SK-N-SH (cell line): ENCODE results near the gene ZNF473.

ENCODE experiments used
- EZH2phosphoT487 ChIP-seq: fragments of 200-600 bp; sonication (generic); IDR thresholded peaks from 2 replicates; pipeline ENCODE4 v1.6.1; 2017; ENCODE audit warnings: low read depth, mixed run types, mild to moderate bottlenecking, antibody characterized with exemption, moderate library complexity, borderline replicate concordance
- GABPA ChIP-seq: IDR thresholded peaks from 2 replicates; pipeline ENCODE4 v1.4.0; 2012; ENCODE audit warnings: low read depth, mild to moderate bottlenecking
- NRF1 ChIP-seq: IDR thresholded peaks from 2 replicates; pipeline ENCODE4 v1.6.1; 2012; ENCODE audit warnings: low read depth, mild to moderate bottlenecking, low read length
- POLR2AphosphoS5 ChIP-seq: IDR thresholded peaks from 2 replicates; pipeline ENCODE4 v1.6.1; 2012; ENCODE audit warnings: low read depth, low read length
- RAD21 ChIP-seq: IDR thresholded peaks from 2 replicates; pipeline ENCODE4 v1.6.1; 2012; ENCODE audit warnings: mild to moderate bottlenecking, low read length
- RFX5 ChIP-seq: IDR thresholded peaks from 2 replicates; pipeline ENCODE4 v1.6.1; 2012; ENCODE audit warnings: mild to moderate bottlenecking, improper control_type of control experiment, low read length
- SIN3A ChIP-seq: IDR thresholded peaks from 2 replicates; pipeline ENCODE4 v1.6.1; 2012; ENCODE audit warnings: low read depth, mild to moderate bottlenecking, low read length, moderate library complexity, borderline replicate concordance
- SMC3 ChIP-seq: IDR thresholded peaks from 2 replicates; pipeline ENCODE4 v1.6.1; 2012; ENCODE audit warnings: low read depth, low read length, improper control_type of control experiment
- TCF12 ChIP-seq: IDR thresholded peaks from 2 replicates; pipeline ENCODE4 v1.4.0; 2012
- YY1 ChIP-seq: IDR thresholded peaks from 2 replicates; pipeline ENCODE4 v1.4.0; 2012; ENCODE audit warnings: low read depth, mild to moderate bottlenecking
- TF ChIP-seq, protein P1 (sequence below): fragments of 200-600 bp; sonication (generic); IDR thresholded peaks from 2 replicates; pipeline ENCODE4 v1.6.1; 2017; ENCODE audit warnings: antibody characterized with exemption, mild to moderate bottlenecking, moderate library complexity
- TF ChIP-seq, protein P2 (sequence below): fragments of 150-350 bp; IDR thresholded peaks from 2 replicates; pipeline ENCODE4 v1.6.1; 2016; ENCODE audit warnings: mild to moderate bottlenecking, low read depth, low read length

DNA sequence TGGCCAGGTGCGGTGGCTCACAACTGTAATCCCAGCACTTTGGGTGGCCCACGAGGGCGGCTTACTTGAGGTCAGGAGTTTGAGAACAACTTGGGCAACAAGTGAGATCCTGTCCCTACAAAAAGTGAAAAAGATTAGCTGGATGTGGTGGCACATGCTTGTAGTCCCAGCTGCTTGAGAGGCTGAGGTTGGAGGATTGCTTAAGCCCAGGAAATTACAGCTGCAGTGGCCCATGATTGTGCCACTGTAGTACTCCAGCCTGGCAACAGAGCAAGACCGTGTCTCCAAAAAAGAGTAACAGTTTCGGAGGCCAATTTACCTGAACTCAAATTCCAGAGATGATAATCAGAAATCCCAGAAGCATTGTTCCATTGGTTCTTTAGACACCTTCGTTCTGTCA is 4.4 kb downstream of the ZNF473 start:
- TF ChIP-seq, protein P1, sequence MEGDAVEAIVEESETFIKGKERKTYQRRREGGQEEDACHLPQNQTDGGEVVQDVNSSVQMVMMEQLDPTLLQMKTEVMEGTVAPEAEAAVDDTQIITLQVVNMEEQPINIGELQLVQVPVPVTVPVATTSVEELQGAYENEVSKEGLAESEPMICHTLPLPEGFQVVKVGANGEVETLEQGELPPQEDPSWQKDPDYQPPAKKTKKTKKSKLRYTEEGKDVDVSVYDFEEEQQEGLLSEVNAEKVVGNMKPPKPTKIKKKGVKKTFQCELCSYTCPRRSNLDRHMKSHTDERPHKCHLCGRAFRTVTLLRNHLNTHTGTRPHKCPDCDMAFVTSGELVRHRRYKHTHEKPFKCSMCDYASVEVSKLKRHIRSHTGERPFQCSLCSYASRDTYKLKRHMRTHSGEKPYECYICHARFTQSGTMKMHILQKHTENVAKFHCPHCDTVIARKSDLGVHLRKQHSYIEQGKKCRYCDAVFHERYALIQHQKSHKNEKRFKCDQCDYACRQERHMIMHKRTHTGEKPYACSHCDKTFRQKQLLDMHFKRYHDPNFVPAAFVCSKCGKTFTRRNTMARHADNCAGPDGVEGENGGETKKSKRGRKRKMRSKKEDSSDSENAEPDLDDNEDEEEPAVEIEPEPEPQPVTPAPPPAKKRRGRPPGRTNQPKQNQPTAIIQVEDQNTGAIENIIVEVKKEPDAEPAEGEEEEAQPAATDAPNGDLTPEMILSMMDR: no peak
- no peak for TF ChIP-seq TCF12
- TF ChIP-seq GABPA: no peak
- no peak for TF ChIP-seq RFX5
- TF ChIP-seq EZH2phosphoT487: no peak
- no peak for TF ChIP-seq SMC3
- TF ChIP-seq SIN3A: no peak
- no peak for TF ChIP-seq POLR2AphosphoS5
- TF ChIP-seq, protein P2, sequence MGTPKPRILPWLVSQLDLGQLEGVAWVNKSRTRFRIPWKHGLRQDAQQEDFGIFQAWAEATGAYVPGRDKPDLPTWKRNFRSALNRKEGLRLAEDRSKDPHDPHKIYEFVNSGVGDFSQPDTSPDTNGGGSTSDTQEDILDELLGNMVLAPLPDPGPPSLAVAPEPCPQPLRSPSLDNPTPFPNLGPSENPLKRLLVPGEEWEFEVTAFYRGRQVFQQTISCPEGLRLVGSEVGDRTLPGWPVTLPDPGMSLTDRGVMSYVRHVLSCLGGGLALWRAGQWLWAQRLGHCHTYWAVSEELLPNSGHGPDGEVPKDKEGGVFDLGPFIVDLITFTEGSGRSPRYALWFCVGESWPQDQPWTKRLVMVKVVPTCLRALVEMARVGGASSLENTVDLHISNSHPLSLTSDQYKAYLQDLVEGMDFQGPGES: no peak
- no peak for TF ChIP-seq RAD21
- TF ChIP-seq NRF1: no peak
- no peak for TF ChIP-seq YY1
